A549 (cell line): Measurements from ENCODE around the gene MBOAT2. TPM values are rescaled to one million over a fixed set of nuclear protein-coding genes. Genes with fewer than 3 reads are reported as not detected.
"Not testable (repeated sequence)": the region's sequence is repeated elsewhere in the genome, so short reads cannot be mapped to it uniquely, and the experiment has no call there.

Source experiments
- ATAC-seq, 2 experiments: fragments of 200-7000 bp in 1 of 2; fragments of >200 bp in 1 of 2; cut with Nextera tagmentation in 1 of 2; cut with Tn5 transposase in 1 of 2; 3 replicates each; pipeline versions ENCODE4 v1.8.0 to v1.9.1; 2018 to 2020; ENCODE audit warnings: mild to moderate bottlenecking in 1 of 2, moderate library complexity in 1 of 2
- CTCF ChIA-PET: fragments of 300-600 bp; sonication (Branson Sonifier 250); formaldehyde crosslinking; extraction: SDS; loops from one replicate; lab custom pipeline; 2021; ENCODE audit warnings: antibody characterized with exemption, inconsistent platforms; lab: Yijun Ruan, JAX
- POLR2A ChIA-PET: fragments of 350-600 bp; formaldehyde crosslinking; extraction: SDS; loops from one replicate; lab custom pipeline; 2021; ENCODE audit warnings: antibody characterized with exemption, inconsistent platforms; lab: Yijun Ruan, JAX
- DNase-seq, 2 experiments: peaks; one replicate each; pipeline versions ENCODE4 v3.0.0 to v3.0.0-alpha.2; 2011 to 2016; ENCODE audit warnings: low read depth in 1 of 2, low spot score in 1 of 2
- FAIRE-seq: peaks from 2 replicates; lab custom pipeline; 2011; peaks lifted over from hg19 to GRCh38; lab: Jason Lieb, UNC
- H3K27ac ChIP-seq, 2 experiments: fragments of >200 bp; sonication (Bioruptor Twin); formaldehyde crosslinking; 3 replicates each; pipeline ENCODE4 v1.5.1; 2016 to 2017
- H3K4me1 ChIP-seq: fragments of >200 bp; sonication (Bioruptor Twin); formaldehyde crosslinking; 3 replicates; pipeline ENCODE4 v1.6.1; 2016
- H3K4me2 ChIP-seq: fragments of >200 bp; sonication (Bioruptor Twin); formaldehyde crosslinking; 3 replicates; pipeline ENCODE4 v1.6.1; 2016
- H3K4me3 ChIP-seq: fragments of >200 bp; sonication (Bioruptor Twin); formaldehyde crosslinking; 3 replicates; pipeline ENCODE4 v1.5.1; 2016
- H3K9me3 ChIP-seq: fragments of >200 bp; sonication (Bioruptor Twin); formaldehyde crosslinking; 3 replicates; pipeline ENCODE4 v1.6.1; 2016
- CEBPB ChIP-seq, 2 experiments: fragments of >200 bp in 1 of 2; sonication (Bioruptor Twin) in 1 of 2; formaldehyde crosslinking in 1 of 2; IDR thresholded peaks; 2 replicates each; pipeline ENCODE4 v1.6.1; 2012 to 2016
- CHD4 ChIP-seq: fragments of 200-600 bp; sonication (generic); IDR thresholded peaks from 2 replicates; pipeline ENCODE4 v1.6.1; 2016; ENCODE audit warnings: antibody characterized with exemption, mild to moderate bottlenecking, borderline replicate concordance
- EHF ChIP-seq: fragments of 250-450 bp; sonication (Bioruptor Pico); IDR thresholded peaks from 2 replicates; pipeline ENCODE4 v1.5.0; 2020; ENCODE audit warnings: mild to moderate bottlenecking
- ESRRA ChIP-seq: fragments of 150-350 bp; IDR thresholded peaks from 2 replicates; pipeline ENCODE4 v1.6.1; 2014; ENCODE audit warnings: mild to moderate bottlenecking, low read length, borderline replicate concordance
- FOXS1 ChIP-seq: fragments of 250-450 bp; sonication (Bioruptor Pico); IDR thresholded peaks from 2 replicates; pipeline ENCODE4 v1.5.0; 2020; ENCODE audit warnings: mild to moderate bottlenecking, moderate library complexity
- HOXB13 ChIP-seq: fragments of 250-450 bp; sonication (Bioruptor Pico); IDR thresholded peaks from 2 replicates; pipeline ENCODE4 v1.5.0; 2020; ENCODE audit warnings: low read depth, mild to moderate bottlenecking, moderate library complexity
- JUN ChIP-seq, 2 experiments: fragments of >200 bp; sonication (Bioruptor Twin); formaldehyde crosslinking; IDR thresholded peaks; 2 replicates in 1 of 2; 3 replicates in 1 of 2; pipeline ENCODE4 v1.6.1; 2016 to 2017
- JUNB ChIP-seq: fragments of >200 bp; sonication (Bioruptor Twin); formaldehyde crosslinking; IDR thresholded peaks from 2 replicates; pipeline ENCODE4 v1.6.1; 2016
- NFE2L2 ChIP-seq: fragments of 150-350 bp; conservative IDR thresholded peaks from 2 replicates; pipeline ENCODE4 v1.6.1; 2014; ENCODE audit warnings: low read length
- NR3C1 ChIP-seq: fragments of >200 bp; sonication (Bioruptor Twin); formaldehyde crosslinking; IDR thresholded peaks from 3 replicates; pipeline ENCODE4 v1.6.1; 2017
- PHF8 ChIP-seq: fragments of 200-600 bp; sonication (generic); IDR thresholded peaks from 2 replicates; pipeline ENCODE4 v1.6.1; 2016; ENCODE audit warnings: low read depth, mild to moderate bottlenecking, antibody characterized with exemption, moderate library complexity, borderline replicate concordance
- RNF2 ChIP-seq: fragments of 200-600 bp; sonication (generic); IDR thresholded peaks from 2 replicates; pipeline ENCODE4 v1.6.1; 2016; ENCODE audit warnings: low read depth, mild to moderate bottlenecking, antibody characterized with exemption, moderate library complexity, borderline replicate concordance
- SMC3 ChIP-seq: fragments of >200 bp; sonication (Bioruptor Twin); formaldehyde crosslinking; IDR thresholded peaks from 3 replicates; pipeline ENCODE4 v1.6.1; 2018; ENCODE audit warnings: inconsistent platforms
- TP53 ChIP-seq: fragments of 250-450 bp; sonication (Bioruptor Pico); IDR thresholded peaks from 2 replicates; pipeline ENCODE4 v1.5.0; 2021; ENCODE audit warnings: mild to moderate bottlenecking, moderate library complexity
- ZC3H11A ChIP-seq: fragments of 450-650 bp; IDR thresholded peaks from 2 replicates; pipeline ENCODE4 v1.6.1; 2014; ENCODE audit warnings: antibody characterized with exemption, mild to moderate bottlenecking
- ZNF302 ChIP-seq: fragments of 250-450 bp; sonication (Bioruptor Pico); IDR thresholded peaks from 2 replicates; pipeline ENCODE4 v1.9.0; 2021; ENCODE audit warnings: inconsistent platforms, mild to moderate bottlenecking, moderate library complexity
- WGBS: methylation state at CpG from one replicate; pipeline ENCODE4 v1.1.6; 2017; ENCODE audit errors: missing lambda C conversion rate; 5-methylcytosine and 5-hydroxymethylcytosine counted together
- polyA plus RNA-seq, 4 experiments: library from polyadenylated mRNA; depleted of rRNA in 3 of 4; stranded (reverse); fragments of >200 nt; fragmentation: RNase III in 1 of 4; extraction: RNeasy Plus Mini Kit Qiagen cat#74134 plus additional on column Dnase treatment in 1 of 4; gene quantifications; 2 replicates in 3 of 4; 3 replicates in 1 of 4; pipeline ENCODE4 v1.2.3, GENCODE V29; 2011 to 2017

The MBOAT2 gene
- polyA plus RNA-seq, 2 of the 4 experiments (the other 2 are of a cell fraction), result 33.1 to 33.3 TPM

DNA sequence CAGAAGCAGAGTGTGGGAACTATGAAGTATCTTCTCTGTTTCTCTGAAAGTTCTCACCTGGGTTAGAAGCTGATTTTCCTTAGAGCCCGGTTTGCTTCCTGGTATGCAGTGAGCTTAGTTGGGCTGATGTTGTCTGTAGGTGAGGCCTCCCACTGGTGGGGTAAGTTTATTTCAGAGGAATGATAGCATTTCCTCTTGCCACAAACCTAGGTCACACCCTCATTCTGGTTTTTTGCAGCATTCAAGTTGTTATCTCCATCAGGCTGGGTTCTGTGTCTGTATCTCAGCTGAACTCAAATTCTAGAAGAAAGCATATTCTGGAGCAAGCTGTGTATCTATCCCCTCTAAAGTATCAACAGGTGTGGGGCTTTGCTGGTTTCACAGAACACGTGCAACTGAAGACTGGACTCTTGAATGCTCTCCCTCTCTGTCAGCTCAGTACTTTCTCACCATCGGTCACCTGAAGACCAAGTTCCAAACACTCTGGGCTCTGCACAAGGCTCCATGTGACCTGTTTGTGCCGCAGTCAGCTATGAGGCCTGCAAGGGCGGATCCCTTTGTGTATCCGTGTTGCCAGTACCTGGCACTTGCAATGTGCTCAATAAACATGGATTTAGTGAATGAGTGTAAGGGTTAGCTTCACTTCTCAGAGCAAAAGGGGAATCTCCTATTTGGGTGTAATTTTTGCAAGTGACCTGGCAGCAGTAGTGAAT is 49.5 kb upstream of the MBOAT2 start:
- Histone ChIP-seq H3K27ac (no peak overlapping the region), H3K4me2 (no peak overlapping the region), H3K4me1 (peaks cover 3% of the 10 kb centered on the region; the same call in 1 of the 3 replicates), H3K4me3 (no peak overlapping the region), H3K9me3 (no peaks in the 10 kb centered on the region)
- 87% methylated on average over 6 of the region's 6 CpGs for WGBS
- CTCF ChIA-PET, result interaction anchor here (1.0 to 1.4 kb wide), 2 partner anchors 18 to 85 kb away, joined by 3 to 4 read pairs; no protein-coding TSS in a partner anchor
- TF ChIP-seq EHF, result no peak
- TF ChIP-seq HOXB13, result no peak
- TF ChIP-seq RNF2, result no peak
- no peak for TF ChIP-seq JUNB
- TF ChIP-seq NR3C1, result no peak
- no peak for TF ChIP-seq ZC3H11A
- ATAC-seq (peak in 1 of 2 experiments; percentile 30; a peak in 2 of 6 replicates), DNase-seq (no peak), FAIRE-seq (no peak)
- POLR2A ChIA-PET, result no interaction called here

GRCh38 chr2:9051451-9051850 is 48.0 kb upstream of the MBOAT2 start:
- not testable (repeated sequence) for FAIRE-seq, H3K4me1 ChIP-seq

GRCh38 chr2:9050122-9050809 is 46.8 kb upstream of the MBOAT2 start:
- POLR2A ChIA-PET, result no interaction called here
- CTCF ChIA-PET, result interaction anchor here (1.3 kb wide), 1 partner anchor 40 kb away, joined by 3 read pairs; no protein-coding TSS in a partner anchor
- no peaks in the 10 kb centered on the region for H3K4me1 ChIP-seq
- no peak overlapping the region for H3K27ac ChIP-seq
- no peak for FAIRE-seq
- H3K9me3 ChIP-seq, result no peaks in the 10 kb centered on the region
- WGBS, result 67% methylated on average over 10 of the region's 10 CpGs
- no peak for ATAC-seq
- H3K4me3 ChIP-seq, result no peak overlapping the region
- no peak overlapping the region for H3K4me2 ChIP-seq
- DNase-seq, result no peak
- TF ChIP-seq ZC3H11A (no peak), PHF8 (no peak), JUN (IDR thresholded peaks at IDR 0.05) (peak in 1 of 2 experiments; percentile 31; a peak in 1 of 5 replicates)

More at GRCh38 chr2:9051451-9051850, 48.0 kb upstream of the MBOAT2 start:
- TF ChIP-seq ZC3H11A, result peak; percentile 90
- H3K9me3 ChIP-seq, H3K27ac ChIP-seq, H3K4me2 ChIP-seq, ATAC-seq, DNase-seq, CTCF ChIA-PET, POLR2A ChIA-PET, H3K4me3 ChIP-seq: not testable (repeated sequence)
- 85% methylated on average over 5 of the region's 5 CpGs for WGBS

DNA sequence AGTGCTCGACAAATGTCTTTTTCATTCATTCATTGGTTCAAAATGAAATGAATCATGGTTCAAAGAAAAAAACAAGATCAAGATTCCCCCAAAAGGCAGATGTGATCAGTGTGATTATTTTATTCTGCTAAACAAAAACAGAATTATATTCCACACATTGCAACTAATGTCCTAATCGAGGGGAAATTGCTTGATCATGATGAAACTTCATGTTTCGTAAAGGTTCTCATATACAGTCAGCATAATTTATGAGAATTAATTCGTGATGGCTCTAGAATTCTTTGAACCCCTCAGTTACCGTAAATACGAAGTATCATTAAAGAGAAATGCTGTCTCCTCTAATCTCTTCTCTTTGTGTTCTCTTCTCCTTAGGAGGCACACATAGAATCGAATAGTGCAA is 42.1 kb upstream of the MBOAT2 start:
- TF ChIP-seq RNF2 (no peak), NFE2L2 (0 out of 2 replicates have a peak, but pooled peaks have one; percentile 12)
- CTCF ChIA-PET, result no interaction called here
- ATAC-seq (no peak), DNase-seq (no peak), FAIRE-seq (no peak)
- H3K4me3 ChIP-seq, result no peak overlapping the region
- POLR2A ChIA-PET, result no interaction called here
- H3K27ac ChIP-seq, result no peak overlapping the region
- WGBS, result 66% methylated on average over 7 of the region's 7 CpGs
- H3K4me1 ChIP-seq, result no peaks in the 10 kb centered on the region
- no peaks in the 10 kb centered on the region for H3K9me3 ChIP-seq
- no peak overlapping the region for H3K4me2 ChIP-seq

DNA sequence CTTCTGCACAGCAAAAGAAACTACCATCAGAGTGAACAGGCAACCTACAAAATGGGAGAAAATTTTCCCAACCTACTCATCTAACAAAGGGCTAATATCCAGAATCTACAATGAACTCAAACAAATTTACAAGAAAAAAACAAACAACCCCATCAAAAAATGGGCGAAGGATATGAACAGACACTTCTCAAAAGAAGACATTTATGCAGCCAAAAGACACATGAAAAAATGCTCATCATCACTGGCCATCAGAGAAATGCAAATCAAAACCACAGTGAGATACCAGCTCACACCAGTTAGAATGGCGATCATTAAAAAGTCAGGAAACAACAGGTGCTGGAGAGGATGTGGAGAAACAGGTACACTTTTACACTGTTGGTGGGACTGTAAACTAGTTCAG is 40.0 kb upstream of the MBOAT2 start:
- CTCF ChIA-PET, H3K4me3 ChIP-seq, POLR2A ChIA-PET, H3K4me1 ChIP-seq, FAIRE-seq, ATAC-seq, H3K4me2 ChIP-seq, DNase-seq, H3K9me3 ChIP-seq, H3K27ac ChIP-seq: not testable (repeated sequence)
- WGBS, result 80% methylated on average over 2 of the region's 2 CpGs

DNA sequence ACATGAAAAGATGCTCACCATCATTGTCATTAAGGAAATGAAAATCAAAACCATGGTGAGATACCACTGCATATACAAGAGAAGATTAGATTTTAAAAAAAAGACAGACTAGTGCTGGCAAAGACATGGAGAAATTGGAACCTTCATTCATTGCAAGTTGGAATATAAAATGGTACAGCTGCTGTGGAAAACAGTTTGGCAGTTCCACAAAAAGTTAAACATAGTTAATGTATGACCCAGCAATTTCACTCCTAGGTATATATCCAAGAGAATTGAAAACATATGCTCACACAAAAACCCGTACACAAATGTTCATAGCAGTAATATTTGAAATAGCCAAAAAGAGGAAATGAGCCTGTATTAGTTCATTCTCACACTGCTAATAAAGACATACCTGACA is 33.7 kb upstream of the MBOAT2 start:
- H3K4me1 ChIP-seq, result no peaks in the 10 kb centered on the region
- H3K4me3 ChIP-seq, result no peak overlapping the region
- H3K9me3 ChIP-seq, result no peaks in the 10 kb centered on the region
- FAIRE-seq (no peak), ATAC-seq (no peak), DNase-seq (no peak)
- no peak overlapping the region for H3K27ac ChIP-seq
- WGBS, result 32% methylated on average over 1 of the region's 1 CpG
- CTCF ChIA-PET, result no interaction called here
- TF ChIP-seq JUN (IDR thresholded peaks at IDR 0.05) (no peak), FOXS1 (CRISPR knock-in tag) (no peak), TP53 (CRISPR knock-in tag) (no peak), SMC3 (no peak), ESRRA (no peak), CEBPB (IDR thresholded peaks at IDR 0.05) (no peak), NFE2L2 (no peak), RNF2 (no peak), ZNF302 (no peak), CHD4 (no peak)
- POLR2A ChIA-PET, result no interaction called here
- H3K4me2 ChIP-seq, result no peak overlapping the region
